ENCODE data around the gene KLHL7. TPM values are rescaled to one million over a fixed set of nuclear protein-coding genes. Genes with fewer than 3 reads are reported as not detected.

KLHL7 gene
- total RNA-seq, 1 experiment from 2014 or later, result 35.8 TPM

DNA sequence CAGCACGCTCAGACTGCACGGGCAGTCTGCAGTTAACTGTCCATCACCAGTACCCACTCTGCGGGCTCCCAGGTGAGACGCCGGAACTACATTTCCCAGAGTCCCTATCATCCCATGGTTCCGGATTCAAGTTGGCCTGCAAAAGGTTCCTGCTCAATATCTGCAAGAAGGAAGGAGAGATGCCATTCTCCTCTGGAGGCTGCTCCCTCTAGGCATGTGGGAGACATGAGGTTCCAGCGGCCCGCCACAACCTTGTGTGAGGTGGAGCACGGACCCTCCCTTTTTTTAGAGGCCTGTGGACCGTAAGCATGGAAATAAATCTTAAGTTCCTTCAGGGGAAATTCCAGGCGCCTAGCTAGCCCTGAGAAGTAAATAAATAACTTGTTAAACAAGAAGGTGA lies 106.0 kb downstream of the KLHL7 start:
- H3K4me1 Mint-ChIP-seq (ENCODE audit: low read depth, unreplicated experiment), result peaks cover 5% of the 10 kb centered on the region
- Histone ChIP-seq H3K4me3 (ENCODE audit: low read depth, low read length) (no peak overlapping the region), H3K4me1 (peaks cover 9% of the 10 kb centered on the region), H3K9me3 (no peaks in the 10 kb centered on the region), H3K36me3 (ENCODE audit: control insufficient read depth, insufficient read depth, low read length) (no peaks in the 10 kb centered on the region), H3K27me3 (replicated peaks; ENCODE audit: control insufficient read depth, insufficient read depth, low read length) (no peaks in the 10 kb centered on the region)
- DNase-seq, result peak; percentile 8 to 41
- CTCF ChIA-PET, result interaction anchor here (0.6 kb wide), 1 partner anchor 92 kb away, joined by 3 read pairs; no protein-coding TSS in a partner anchor
- no peaks in the 10 kb centered on the region for H3K9me3 Mint-ChIP-seq (ENCODE audit: unreplicated experiment)
- no peaks in the 10 kb centered on the region for H3K36me3 Mint-ChIP-seq (ENCODE audit: insufficient read depth, unreplicated experiment)
- POLR2A ChIA-PET, result no interaction called here
- H3K4me3 Mint-ChIP-seq (ENCODE audit: unreplicated experiment), result no peak overlapping the region
- TF ChIP-seq, protein P1, sequence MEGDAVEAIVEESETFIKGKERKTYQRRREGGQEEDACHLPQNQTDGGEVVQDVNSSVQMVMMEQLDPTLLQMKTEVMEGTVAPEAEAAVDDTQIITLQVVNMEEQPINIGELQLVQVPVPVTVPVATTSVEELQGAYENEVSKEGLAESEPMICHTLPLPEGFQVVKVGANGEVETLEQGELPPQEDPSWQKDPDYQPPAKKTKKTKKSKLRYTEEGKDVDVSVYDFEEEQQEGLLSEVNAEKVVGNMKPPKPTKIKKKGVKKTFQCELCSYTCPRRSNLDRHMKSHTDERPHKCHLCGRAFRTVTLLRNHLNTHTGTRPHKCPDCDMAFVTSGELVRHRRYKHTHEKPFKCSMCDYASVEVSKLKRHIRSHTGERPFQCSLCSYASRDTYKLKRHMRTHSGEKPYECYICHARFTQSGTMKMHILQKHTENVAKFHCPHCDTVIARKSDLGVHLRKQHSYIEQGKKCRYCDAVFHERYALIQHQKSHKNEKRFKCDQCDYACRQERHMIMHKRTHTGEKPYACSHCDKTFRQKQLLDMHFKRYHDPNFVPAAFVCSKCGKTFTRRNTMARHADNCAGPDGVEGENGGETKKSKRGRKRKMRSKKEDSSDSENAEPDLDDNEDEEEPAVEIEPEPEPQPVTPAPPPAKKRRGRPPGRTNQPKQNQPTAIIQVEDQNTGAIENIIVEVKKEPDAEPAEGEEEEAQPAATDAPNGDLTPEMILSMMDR (IDR thresholded peaks at IDR 0.05; ENCODE audit: insufficient read depth in 1 of 2, low read depth in 1 of 2, low read length in 1 of 2, severe bottlenecking in 1 of 2, unreplicated experiment in 1 of 2), result no peak
- no peaks in the 10 kb centered on the region for H3K27me3 Mint-ChIP-seq (ENCODE audit: insufficient read depth, unreplicated experiment)
- H3K27ac Mint-ChIP-seq (ENCODE audit: unreplicated experiment), result no peak overlapping the region
- intact Hi-C loops (cut with micrococcal nuclease; ENCODE audit: unreplicated experiment), result no loop called here
- BruUV-seq (replicated peaks), result no TSS peak

DNA sequence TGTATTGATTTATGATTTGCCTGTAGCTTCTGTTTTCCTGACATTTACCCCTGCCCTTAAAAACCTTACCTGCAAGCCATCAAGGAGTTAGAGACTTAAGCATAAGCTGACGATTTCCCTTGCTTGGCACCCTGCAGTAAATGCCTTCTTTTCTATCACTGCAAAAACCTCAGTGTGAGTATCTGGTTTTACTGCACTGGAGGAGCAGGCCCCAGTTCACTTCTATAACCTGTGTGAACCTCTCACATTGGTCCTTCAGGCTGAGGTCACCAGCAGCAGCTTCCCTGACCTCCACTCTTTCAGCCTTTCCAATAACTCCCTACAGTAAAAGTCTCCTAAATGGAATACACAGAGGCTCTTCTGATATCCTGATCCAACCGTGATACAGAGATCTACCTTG lies 106.8 kb downstream of the KLHL7 start:
- DNase-seq, result no peak
- Histone ChIP-seq H3K27me3 (replicated peaks; ENCODE audit: control insufficient read depth, insufficient read depth, low read length) (no peaks in the 10 kb centered on the region), H3K4me3 (ENCODE audit: low read depth, low read length) (no peak overlapping the region), H3K36me3 (ENCODE audit: control insufficient read depth, insufficient read depth, low read length) (no peaks in the 10 kb centered on the region), H3K9me3 (no peaks in the 10 kb centered on the region), H3K4me1 (peaks cover 9% of the 10 kb centered on the region)
- TF ChIP-seq, protein P1 (IDR thresholded peaks at IDR 0.05; ENCODE audit: insufficient read depth in 1 of 2, low read depth in 1 of 2, low read length in 1 of 2, severe bottlenecking in 1 of 2, unreplicated experiment in 1 of 2), result no peak
- ChIA-PET CTCF (interaction anchor here (0.6 kb wide), 1 partner anchor 93 kb away, joined by 3 read pairs; no protein-coding TSS in a partner anchor), POLR2A (no interaction called here)
- H3K27me3 Mint-ChIP-seq (ENCODE audit: insufficient read depth, unreplicated experiment), result no peaks in the 10 kb centered on the region
- no peaks in the 10 kb centered on the region for H3K36me3 Mint-ChIP-seq (ENCODE audit: insufficient read depth, unreplicated experiment)
- no TSS peak for BruUV-seq (replicated peaks)
- intact Hi-C loops (cut with micrococcal nuclease; ENCODE audit: unreplicated experiment), result no loop called here
- no peak overlapping the region for H3K27ac Mint-ChIP-seq (ENCODE audit: unreplicated experiment)
- no peaks in the 10 kb centered on the region for H3K9me3 Mint-ChIP-seq (ENCODE audit: unreplicated experiment)
- H3K4me1 Mint-ChIP-seq (ENCODE audit: low read depth, unreplicated experiment), result no peaks in the 10 kb centered on the region
- no peak overlapping the region for H3K4me3 Mint-ChIP-seq (ENCODE audit: unreplicated experiment)

DNA sequence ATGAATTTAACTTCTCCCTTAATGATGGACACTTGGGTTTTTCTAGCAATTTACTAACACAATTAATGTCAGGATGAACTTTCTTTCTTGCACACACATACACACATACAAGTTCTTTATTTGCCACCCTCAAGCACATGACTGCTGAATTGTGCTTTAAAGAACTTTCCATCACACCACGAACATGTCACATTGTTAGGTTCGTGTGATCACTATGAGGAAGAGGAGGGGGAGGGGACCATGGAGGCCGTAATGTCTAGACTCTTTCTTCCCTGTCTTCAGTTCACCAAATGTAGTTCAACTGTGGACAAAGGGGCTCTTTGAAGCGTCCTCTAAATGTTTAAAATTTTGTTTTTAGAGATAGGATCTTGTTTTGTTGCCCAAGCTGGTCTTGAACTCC lies 107.3 kb downstream of the KLHL7 start:
- Mint-ChIP-seq H3K27me3 (ENCODE audit: insufficient read depth, unreplicated experiment) (no peaks in the 10 kb centered on the region), H3K9me3 (ENCODE audit: unreplicated experiment) (no peaks in the 10 kb centered on the region), H3K4me1 (ENCODE audit: low read depth, unreplicated experiment) (no peaks in the 10 kb centered on the region), H3K36me3 (ENCODE audit: insufficient read depth, unreplicated experiment) (no peaks in the 10 kb centered on the region), H3K27ac (ENCODE audit: unreplicated experiment) (no peak overlapping the region), H3K4me3 (ENCODE audit: unreplicated experiment) (no peak overlapping the region)
- Histone ChIP-seq H3K27me3 (replicated peaks; ENCODE audit: control insufficient read depth, insufficient read depth, low read length) (no peaks in the 10 kb centered on the region), H3K4me1 (peaks cover 9% of the 10 kb centered on the region), H3K9me3 (no peaks in the 10 kb centered on the region), H3K36me3 (ENCODE audit: control insufficient read depth, insufficient read depth, low read length) (no peaks in the 10 kb centered on the region), H3K4me3 (ENCODE audit: low read depth, low read length) (no peak overlapping the region)
- ChIA-PET POLR2A (no interaction called here), CTCF (no interaction called here)
- BruUV-seq (replicated peaks), result no TSS peak
- TF ChIP-seq, protein P1 (IDR thresholded peaks at IDR 0.05; ENCODE audit: insufficient read depth in 1 of 2, low read depth in 1 of 2, low read length in 1 of 2, severe bottlenecking in 1 of 2, unreplicated experiment in 1 of 2), result no peak
- DNase-seq, result no peak
- intact Hi-C loops (cut with micrococcal nuclease; ENCODE audit: unreplicated experiment), result no loop called here
